DOHH2 (cell line): ENCODE data around the gene PLXNB3.

Experiments used
- H3F3A ChIP-seq: fragments of 200-600 bp; sonication (generic), shearing (Covaris generic); 2 replicates; pipeline ENCODE4 v1.6.0; 2016; ENCODE audit warnings: antibody characterized with exemption, mild to moderate bottlenecking; ENCODE audit not compliant: control insufficient read depth, insufficient read depth
- H3K27ac ChIP-seq: fragments of 200-600 bp; sonication (generic); 2 replicates; pipeline ENCODE4 v1.5.1; 2014; ENCODE audit warnings: low read depth, mild to moderate bottlenecking, low read length, moderate library complexity
- H3K27me3 ChIP-seq: fragments of 200-600 bp; sonication (generic); 2 replicates; pipeline ENCODE4 v1.6.1; 2014; ENCODE audit warnings: mild to moderate bottlenecking, low read length, mixed read lengths; ENCODE audit not compliant: control insufficient read depth
- H3K36me3 ChIP-seq: fragments of 200-600 bp; sonication (generic); 2 replicates; pipeline ENCODE4 v1.6.1; 2014; ENCODE audit warnings: mild to moderate bottlenecking, low read length, moderate library complexity, mixed read lengths; ENCODE audit not compliant: control insufficient read depth
- H3K4me1 ChIP-seq: fragments of 200-600 bp; sonication (generic); 2 replicates; pipeline ENCODE4 v1.6.1; 2014; ENCODE audit warnings: mild to moderate bottlenecking, low read length, mixed read lengths; ENCODE audit not compliant: control insufficient read depth
- H3K4me2 ChIP-seq: fragments of 200-600 bp; sonication (generic); 2 replicates; pipeline ENCODE4 v1.6.0; 2014; ENCODE audit warnings: mild to moderate bottlenecking, low read length, moderate library complexity
- H3K4me3 ChIP-seq: fragments of 200-600 bp; sonication (generic); 2 replicates; pipeline ENCODE4 v1.5.1; 2014; ENCODE audit warnings: mild to moderate bottlenecking, low read length, mixed read lengths
- H3K79me2 ChIP-seq: fragments of 200-600 bp; sonication (generic); 2 replicates; pipeline ENCODE4 v1.6.1; 2014; ENCODE audit warnings: mild to moderate bottlenecking, low read length, mixed read lengths; ENCODE audit not compliant: control insufficient read depth
- H3K9me2 ChIP-seq: fragments of 200-600 bp; sonication (generic); replicated peaks from 2 replicates; pipeline ENCODE4 v1.6.1; 2014; ENCODE audit warnings: mild to moderate bottlenecking, low read length, mixed read lengths; ENCODE audit not compliant: control insufficient read depth
- H3K9me3 ChIP-seq: fragments of 200-600 bp; sonication (generic); 2 replicates; pipeline ENCODE4 v1.6.1; 2014; ENCODE audit warnings: antibody characterized with exemption, low read length, mixed read lengths; ENCODE audit not compliant: control insufficient read depth, insufficient read depth
- H4K20me1 ChIP-seq: fragments of 200-600 bp; sonication (generic); 2 replicates; pipeline ENCODE4 v1.6.0; 2014; ENCODE audit warnings: low read depth, mild to moderate bottlenecking, antibody characterized with exemption, low read length, moderate library complexity; ENCODE audit not compliant: control insufficient read depth, insufficient read depth
- CTCF ChIP-seq: fragments of 200-600 bp; sonication (generic); IDR thresholded peaks from one replicate; pipeline ENCODE4 v1.5.1; 2014; ENCODE audit warnings: antibody characterized with exemption, mild to moderate bottlenecking, low read depth, low read length; ENCODE audit not compliant: poor library complexity, severe bottlenecking
- EZH2phosphoT487 ChIP-seq: fragments of 200-600 bp; sonication (generic); IDR thresholded peaks from 2 replicates; pipeline ENCODE4 v1.6.1; 2017; ENCODE audit warnings: borderline replicate concordance, mild to moderate bottlenecking, antibody characterized with exemption, low read length, moderate library complexity, mixed read lengths

Gene PLXNB3

DNA sequence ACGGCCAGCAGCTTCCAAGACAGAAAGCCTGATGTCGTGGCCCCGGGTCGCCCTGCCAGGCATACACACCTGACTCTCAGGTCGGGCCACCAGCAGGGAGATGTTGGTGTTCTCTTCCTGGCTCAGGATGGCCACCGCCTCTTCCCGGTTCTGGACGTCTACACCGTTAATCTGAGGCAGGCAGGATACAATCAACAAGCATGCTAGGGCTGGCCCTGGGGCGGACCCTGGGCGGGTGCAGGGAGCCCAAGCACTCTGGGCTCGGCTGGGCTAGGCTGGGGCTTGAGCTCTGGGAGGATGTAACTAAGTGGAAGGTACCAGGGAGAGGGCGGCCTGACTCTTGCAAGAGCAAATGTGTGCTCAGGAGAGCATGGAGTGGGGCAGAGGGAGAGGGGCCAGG lies 41.4 kb downstream of the PLXNB3 start:
- Histone ChIP-seq H4K20me1 (no peaks in the 10 kb centered on the region), H3K27ac (no peak overlapping the region), H3K4me1 (no peaks in the 10 kb centered on the region), H3F3A (no peaks in the 10 kb centered on the region), H3K27me3 (no peaks in the 10 kb centered on the region), H3K4me2 (no peak overlapping the region), H3K9me3 (no peaks in the 10 kb centered on the region), H3K4me3 (no peak overlapping the region), H3K36me3 (no peaks in the 10 kb centered on the region), H3K9me2 (no peaks in the 10 kb centered on the region), H3K79me2 (no peaks in the 10 kb centered on the region)
- no peak for TF ChIP-seq CTCF
- TF ChIP-seq EZH2phosphoT487, result no peak

DNA sequence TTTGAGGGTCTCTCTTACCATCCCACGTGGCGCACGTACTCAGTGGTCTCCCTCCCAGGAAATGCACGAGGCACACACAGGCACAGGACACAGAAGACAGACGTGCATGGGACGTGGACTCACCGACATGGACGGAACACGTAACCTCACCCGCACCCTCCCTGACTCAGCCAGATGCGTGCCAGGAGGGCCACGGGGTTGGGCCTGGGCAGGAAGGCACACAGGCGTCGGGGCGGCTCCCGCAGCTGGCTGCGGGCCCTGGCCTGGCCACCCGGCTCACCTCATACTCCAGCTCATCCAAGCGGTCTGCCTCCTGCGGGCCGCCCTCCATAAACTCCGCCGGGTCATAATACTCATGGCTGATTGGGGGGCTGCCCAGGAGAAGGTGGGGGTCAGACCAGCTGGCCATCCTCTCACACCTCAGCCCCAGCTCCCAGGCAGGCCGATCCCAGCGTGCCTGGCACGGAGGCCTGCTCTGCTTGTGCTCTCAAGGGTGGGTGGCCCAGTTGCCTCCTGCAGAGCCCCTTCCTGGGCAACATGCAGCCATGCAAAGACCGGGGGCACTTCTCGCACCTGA lies 43.0 kb downstream of the PLXNB3 start:
- no peak for TF ChIP-seq CTCF
- TF ChIP-seq EZH2phosphoT487, result no peak
- Histone ChIP-seq H3K9me2 (no peaks in the 10 kb centered on the region), H3K79me2 (no peaks in the 10 kb centered on the region), H3F3A (no peaks in the 10 kb centered on the region), H3K9me3 (no peaks in the 10 kb centered on the region), H3K4me3 (no peak overlapping the region), H3K27ac (no peak overlapping the region), H3K4me1 (no peaks in the 10 kb centered on the region), H4K20me1 (no peaks in the 10 kb centered on the region), H3K4me2 (no peak overlapping the region), H3K27me3 (no peaks in the 10 kb centered on the region), H3K36me3 (no peaks in the 10 kb centered on the region)

DNA sequence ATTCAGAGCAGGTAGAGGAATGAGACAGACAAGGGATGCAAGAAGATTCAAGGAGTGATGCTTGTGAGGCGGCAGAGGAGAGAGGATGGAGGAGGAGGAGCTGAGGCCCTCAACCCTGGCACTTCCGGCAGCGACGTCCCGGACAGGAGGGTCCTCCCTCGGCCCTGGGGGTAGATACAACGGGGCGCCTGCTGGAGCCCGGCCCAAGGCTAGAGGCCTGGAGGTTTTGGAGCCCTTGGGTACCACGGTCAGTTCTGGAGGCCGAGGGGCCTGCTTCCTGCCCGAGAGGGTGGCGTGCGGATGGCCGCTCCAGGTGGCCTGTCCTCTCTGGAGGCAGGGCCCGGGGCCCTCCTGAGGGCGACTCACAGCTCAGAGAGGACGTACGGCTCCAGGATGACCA lies 43.9 kb downstream of the PLXNB3 start:
- no peaks in the 10 kb centered on the region for H3K4me1 ChIP-seq
- no peaks in the 10 kb centered on the region for H3K36me3 ChIP-seq
- H3K9me2 ChIP-seq, result no peaks in the 10 kb centered on the region
- no peaks in the 10 kb centered on the region for H3F3A ChIP-seq
- H3K4me3 ChIP-seq, result no peak overlapping the region
- no peak overlapping the region for H3K27ac ChIP-seq
- H3K9me3 ChIP-seq, result no peaks in the 10 kb centered on the region
- no peak for TF ChIP-seq CTCF
- no peak for TF ChIP-seq EZH2phosphoT487
- H3K4me2 ChIP-seq, result no peak overlapping the region
- H3K79me2 ChIP-seq, result no peaks in the 10 kb centered on the region
- no peaks in the 10 kb centered on the region for H4K20me1 ChIP-seq
- no peaks in the 10 kb centered on the region for H3K27me3 ChIP-seq
